Stimulated activated CD4-positive, alpha-beta T cell treated with anti-CD3 and anti-CD28 coated beads, TNF-alpha, amount 100 ng/mL, for 24 hours (primary cell): ENCODE results near the gene TSSC4.

ENCODE experiments used
- DNase-seq, 3 experiments: peaks; one replicate each; pipeline ENCODE4 v3.0.0-alpha.2; 2020; ENCODE audit warnings: low read depth in 3 of 3

TSSC4 gene

GRCh38 chr11:2433106-2433925, 32.8 kb downstream of the TSSC4 start:
- DNase-seq: no peak

- DNase-seq: no peak
These were observed 33.5 kb downstream of the TSSC4 start for GRCh38 chr11:2434008-2434407.

- DNase-seq: no peak
These were observed 34.1 kb downstream of the TSSC4 start for GRCh38 chr11:2434506-2435255.

- DNase-seq: no peak
These were observed 34.9 kb downstream of the TSSC4 start for GRCh38 chr11:2435288-2436012.

GRCh38 chr11:2436013-2436520, 35.5 kb downstream of the TSSC4 start:
- DNase-seq: no peak

- DNase-seq: no peak
These were observed 36.0 kb downstream of the TSSC4 start for GRCh38 chr11:2436521-2437031.

GRCh38 chr11:2437516-2437915, 37.0 kb downstream of the TSSC4 start:
- DNase-seq: no peak

GRCh38 chr11:2439820-2440219, 39.3 kb downstream of the TSSC4 start:
- DNase-seq: no peak

- DNase-seq: no peak
These were observed 40.1 kb downstream of the TSSC4 start for GRCh38 chr11:2440646-2441045.

- DNase-seq: no peak
These were observed 40.6 kb downstream of the TSSC4 start for GRCh38 chr11:2441171-2441570.

GRCh38 chr11:2442589-2442988, 42.0 kb downstream of the TSSC4 start:
- DNase-seq: no peak

- DNase-seq: no peak
These were observed 42.9 kb downstream of the TSSC4 start for GRCh38 chr11:2443406-2443805.

- DNase-seq: peak; percentile 46 to 77 (median 54)
These were observed 43.6 kb downstream of the TSSC4 start, which contains the start of gene TRPM5 for GRCh38 chr11:2443881-2444820. Gene TRPM5, minus strand, starts transcription at chr11:2444514. Its CDS starts 21,478 bp downstream, at chr11:2423036.

GRCh38 chr11:2444821-2445745, 44.5 kb downstream of the TSSC4 start, which contains the start of gene KCNQ1:
Gene KCNQ1, plus strand, starts transcription at chr11:2445008. Its CDS starts 91 bp downstream, at chr11:2445099.
- DNase-seq: peak in 2 of 3 experiments; percentile 18 to 67

- DNase-seq: no peak
These were observed 45.4 kb downstream of the TSSC4 start for GRCh38 chr11:2445746-2446551.

GRCh38 chr11:2446590-2447252, 46.2 kb downstream of the TSSC4 start:
- no peak for DNase-seq

GRCh38 chr11:2447253-2447950, 46.9 kb downstream of the TSSC4 start:
- DNase-seq: no peak
